Upper lobe of left lung (tissue), 4 donors: Measurements from ENCODE around the gene BLACAT1.

Experiments
- CTCF ChIP-seq, 6 experiments: fragments of 450-650 bp in 4 of 6; fragments of 200-600 bp in 2 of 6; sonication (generic) in 2 of 6; IDR thresholded peaks; one replicate each; pipeline ENCODE4 v1.5.1; 2016 to 2019; ENCODE audit warnings: antibody characterized with exemption in 6 of 6
- EP300 ChIP-seq, 4 donors: sonication (generic); formaldehyde crosslinking; IDR thresholded peaks; one replicate each; pipeline ENCODE4 v1.5.1; 2017; ENCODE audit warnings: antibody characterized with exemption in 4 of 4, control low read depth in 2 of 4
- POLR2A ChIP-seq, 4 donors: fragments of 450-650 bp; IDR thresholded peaks; one replicate each; pipeline ENCODE4 v1.5.1; 2016 to 2017; ENCODE audit warnings: antibody characterized with exemption in 4 of 4, mild to moderate bottlenecking in 2 of 4
- POLR2AphosphoS5 ChIP-seq, 2 donors: sonication (generic); formaldehyde crosslinking; IDR thresholded peaks; one replicate each; pipeline ENCODE4 v1.5.1; 2017; ENCODE audit warnings: antibody characterized with exemption in 2 of 2

GRCh38 chr1:205441716-205442050, 14.2 kb downstream of the BLACAT1 start:
- TF ChIP-seq CTCF (IDR thresholded peaks at IDR 0.05) (no peak), POLR2AphosphoS5 (IDR thresholded peaks at IDR 0.05) (no peak), POLR2A (IDR thresholded peaks at IDR 0.05) (no peak), EP300 (IDR thresholded peaks at IDR 0.05) (no peak)
